Muscle layer of duodenum (tissue), 2 donors: ENCODE data around the gene SULF2.
"Not testable (repeated sequence)": the region's sequence is repeated elsewhere in the genome, so short reads cannot be mapped to it uniquely, and the experiment has no call there.

ENCODE experiments used
- H3K27ac ChIP-seq: one replicate; pipeline ENCODE4 v1.7.0; 2013; ENCODE audit warnings: mild to moderate bottlenecking, low read length
- H3K27me3 ChIP-seq: one replicate; pipeline ENCODE4 v1.7.0; 2013; ENCODE audit warnings: low read depth, mild to moderate bottlenecking, control low read depth, low read length
- H3K36me3 ChIP-seq, 2 donors: one replicate each; pipeline ENCODE4 v1.7.0; 2013; ENCODE audit warnings: low read length in 2 of 2, control low read depth in 1 of 2, mild to moderate bottlenecking in 1 of 2; ENCODE audit not compliant: insufficient read depth in 2 of 2, control insufficient read depth in 1 of 2
- H3K4me1 ChIP-seq, 2 donors: one replicate each; pipeline ENCODE4 v1.7.0; 2013; ENCODE audit warnings: low read length in 2 of 2, mild to moderate bottlenecking in 2 of 2, control low read depth in 1 of 2, moderate library complexity in 1 of 2; ENCODE audit not compliant: insufficient read depth in 2 of 2, control insufficient read depth in 1 of 2
- H3K4me3 ChIP-seq, 2 donors: one replicate each; pipeline ENCODE4 v1.7.0; 2013; ENCODE audit warnings: low read length in 2 of 2, low read depth in 1 of 2, mild to moderate bottlenecking in 1 of 2
- H3K9me3 ChIP-seq, 2 donors: one replicate each; pipeline ENCODE4 v1.7.0; 2013; ENCODE audit warnings: low read length in 2 of 2, control low read depth in 1 of 2, mild to moderate bottlenecking in 1 of 2; ENCODE audit not compliant: control insufficient read depth in 1 of 2
- donor health status: healthy.

SULF2 gene

DNA sequence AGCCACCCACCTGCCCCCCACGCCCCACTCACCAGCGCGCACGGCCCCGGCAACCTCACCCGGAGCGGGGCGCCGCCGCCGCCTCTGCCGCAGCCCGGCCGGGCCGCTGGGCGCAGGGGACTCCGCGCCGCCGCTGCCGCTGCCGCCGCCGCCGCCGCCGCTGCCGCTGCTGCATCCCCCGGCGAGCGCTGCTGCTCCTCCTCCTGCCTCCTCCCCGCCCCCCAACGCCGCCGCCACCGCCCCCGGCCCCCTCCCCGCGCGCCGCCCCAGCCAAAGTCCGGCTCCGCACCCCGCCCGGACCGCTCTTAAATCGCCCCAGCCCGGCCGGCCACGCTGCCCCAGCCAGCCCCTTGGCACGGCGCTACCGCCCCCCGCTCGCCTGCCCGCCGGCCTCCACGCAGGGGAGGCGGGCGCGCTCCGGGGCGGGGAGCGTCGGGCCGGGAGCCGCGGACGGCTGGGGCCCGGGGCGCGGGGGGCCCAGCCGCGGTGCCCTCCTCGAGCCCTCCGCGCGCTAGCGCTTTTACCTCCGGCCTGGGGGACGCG is at the start of gene SULF2:
SULF2 (minus strand) TSS at position 171 of the 543 bp plus-strand sequence. CDS start 28,118 bp downstream, outside the sequence.
- Histone ChIP-seq H3K9me3 (no peaks in the 10 kb centered on the region), H3K27ac (peak within 1 kb of the TSS; percentile 63), H3K4me1 (peaks cover 16 to 32% of the 10 kb centered on the region in 2 donors), H3K27me3 (no peaks in the 10 kb centered on the region), H3K36me3 (no peaks in the 10 kb centered on the region), H3K4me3 (peak within 1 kb of the TSS; percentile 76 to 77)

DNA sequence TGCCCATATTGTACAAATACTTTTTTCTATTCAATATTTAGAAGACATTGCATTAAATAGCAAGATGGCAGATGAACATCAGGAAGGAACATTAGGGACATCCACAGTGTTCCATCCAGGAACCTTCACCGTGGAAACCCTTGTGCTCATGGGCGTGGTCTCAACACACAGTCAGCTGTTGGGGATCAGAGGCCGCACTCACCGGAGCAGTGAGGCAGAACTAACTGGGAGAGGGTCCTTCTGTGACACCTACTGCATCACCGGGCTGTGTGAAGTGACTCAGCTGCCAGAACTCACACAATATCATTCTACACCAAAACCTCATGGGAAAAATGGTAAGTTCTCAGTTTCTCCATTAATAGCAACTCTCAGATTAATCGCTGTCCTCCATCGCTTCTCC is 46.4 kb upstream of the SULF2 start:
- not testable (repeated sequence) for H3K36me3 ChIP-seq, H3K4me3 ChIP-seq, H3K4me1 ChIP-seq, H3K27ac ChIP-seq, H3K9me3 ChIP-seq, H3K27me3 ChIP-seq

DNA sequence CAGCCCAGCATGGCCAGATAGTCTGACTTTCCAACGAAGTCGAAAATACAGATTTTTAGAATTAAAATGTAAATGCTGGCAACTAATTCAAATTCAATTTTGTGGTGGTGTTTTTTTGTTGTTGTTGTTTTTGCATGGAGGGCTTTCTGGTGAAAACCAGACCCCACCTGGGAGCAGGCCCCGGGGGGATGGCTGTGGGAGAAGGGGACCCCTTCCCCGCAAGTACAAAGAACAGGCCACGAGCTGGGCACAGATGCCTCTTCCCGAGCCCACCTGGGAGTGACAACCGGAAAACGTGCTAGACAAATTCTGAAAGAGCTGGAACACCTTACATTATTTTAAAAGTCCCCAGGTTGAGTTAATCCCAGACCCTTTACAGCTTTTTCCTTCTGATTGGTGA is 41.4 kb upstream of the SULF2 start:
- not testable (repeated sequence) for H3K9me3 ChIP-seq, H3K27me3 ChIP-seq, H3K4me3 ChIP-seq, H3K4me1 ChIP-seq, H3K36me3 ChIP-seq, H3K27ac ChIP-seq

- not testable (repeated sequence) for H3K4me3 ChIP-seq, H3K27me3 ChIP-seq, H3K36me3 ChIP-seq, H3K9me3 ChIP-seq, H3K27ac ChIP-seq, H3K4me1 ChIP-seq
These were observed 40.7 kb upstream of the SULF2 start for GRCh38 chr20:47826006-47826405.

GRCh38 chr20:47825011-47825762 is 39.9 kb upstream of the SULF2 start:
- H3K36me3 ChIP-seq: no peaks in the 10 kb centered on the region
- H3K27me3 ChIP-seq: no peaks in the 10 kb centered on the region
- no peaks in the 10 kb centered on the region for H3K4me1 ChIP-seq
- no peaks in the 10 kb centered on the region for H3K9me3 ChIP-seq
- no peak overlapping the region for H3K4me3 ChIP-seq
- H3K27ac ChIP-seq: no peak overlapping the region

DNA sequence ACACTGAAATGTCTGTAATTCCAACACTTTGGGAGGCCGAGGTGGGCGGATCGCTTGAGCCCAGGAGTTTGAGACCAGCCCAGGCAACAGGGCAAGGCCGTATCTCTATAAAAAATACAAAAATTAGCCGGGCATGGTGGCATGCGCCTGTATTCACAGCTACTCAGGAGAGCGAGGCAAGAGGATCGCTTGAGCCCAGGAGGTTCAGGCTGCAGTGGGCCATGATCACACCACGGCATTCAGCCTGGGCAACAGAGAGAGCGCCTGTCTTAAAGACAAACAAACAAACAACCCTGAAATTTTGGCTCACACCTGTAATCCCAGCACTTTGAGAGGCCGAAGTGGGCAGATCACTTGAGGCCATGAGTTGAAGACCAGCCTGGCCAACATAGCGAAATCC is 38.7 kb upstream of the SULF2 start:
- not testable (repeated sequence) for H3K4me3 ChIP-seq, H3K27me3 ChIP-seq, H3K36me3 ChIP-seq, H3K4me1 ChIP-seq, H3K9me3 ChIP-seq, H3K27ac ChIP-seq

DNA sequence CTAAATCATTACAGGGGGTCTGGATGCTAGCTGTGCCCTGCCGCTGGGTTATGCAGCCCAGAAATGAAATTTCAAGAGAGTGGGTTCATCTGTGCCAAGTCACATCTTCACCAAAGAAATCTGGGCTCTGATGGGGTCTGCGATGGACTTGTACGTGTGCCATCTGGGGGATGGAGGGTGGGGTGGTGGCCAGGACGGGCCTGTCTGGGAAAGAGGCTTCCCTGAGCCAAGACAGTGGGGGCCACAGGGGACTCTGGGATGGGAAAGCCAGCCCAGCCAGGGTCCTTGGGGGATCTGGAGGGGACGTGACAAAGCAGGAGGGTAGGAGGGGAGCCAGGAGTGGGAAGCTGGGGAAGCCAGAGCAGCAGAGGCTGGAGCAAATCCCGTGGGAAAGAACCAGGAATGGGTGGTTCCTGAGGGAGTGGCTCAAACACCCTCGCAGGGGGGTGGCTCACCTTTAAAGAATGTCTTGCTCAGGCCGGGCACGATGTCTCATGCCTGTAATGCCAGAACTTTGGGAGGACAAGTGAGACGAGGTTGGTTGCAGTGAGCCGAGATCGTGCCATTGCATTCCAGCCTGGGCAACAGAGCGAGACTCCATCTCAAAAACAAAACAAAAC is 36.3 kb upstream of the SULF2 start:
- Histone ChIP-seq H3K36me3 (no peaks in the 10 kb centered on the region), H3K9me3 (no peaks in the 10 kb centered on the region), H3K4me3 (no peak overlapping the region), H3K27ac (no peak overlapping the region), H3K4me1 (no peaks in the 10 kb centered on the region), H3K27me3 (no peaks in the 10 kb centered on the region)

GRCh38 chr20:47818996-47819609 is 33.8 kb upstream of the SULF2 start:
- Histone ChIP-seq H3K9me3 (peaks cover 0 to 10% of the 10 kb centered on the region in 2 donors), H3K4me3 (no peak overlapping the region), H3K36me3 (no peaks in the 10 kb centered on the region), H3K27ac (no peak overlapping the region), H3K27me3 (no peaks in the 10 kb centered on the region), H3K4me1 (no peaks in the 10 kb centered on the region)

GRCh38 chr20:47818466-47818865 is 33.2 kb upstream of the SULF2 start:
- Histone ChIP-seq H3K4me3 (no peak overlapping the region), H3K4me1 (no peaks in the 10 kb centered on the region), H3K36me3 (no peaks in the 10 kb centered on the region), H3K27ac (no peak overlapping the region), H3K27me3 (no peaks in the 10 kb centered on the region), H3K9me3 (peaks cover 0 to 15% of the 10 kb centered on the region in 2 donors)

DNA sequence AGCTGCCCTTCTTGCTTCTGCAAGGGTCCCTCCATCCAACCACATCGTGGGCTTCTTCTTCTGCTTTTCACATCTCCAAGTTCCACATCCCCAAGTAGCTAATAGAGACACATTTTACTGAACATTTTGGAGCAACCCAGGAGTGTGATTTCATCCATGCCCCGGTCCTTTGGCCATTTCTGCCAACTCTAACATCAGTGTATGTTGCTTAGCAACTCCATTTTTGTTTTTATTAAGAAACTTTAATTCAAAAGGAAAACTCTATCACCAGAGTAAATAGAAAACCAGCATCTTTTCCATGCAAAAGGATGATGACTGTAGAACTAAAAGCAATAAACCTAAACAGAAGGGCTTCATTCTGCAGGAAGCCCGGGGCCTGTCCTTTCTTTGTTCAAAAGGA is 32.7 kb upstream of the SULF2 start:
- H3K27me3 ChIP-seq: no peaks in the 10 kb centered on the region
- H3K27ac ChIP-seq: no peak overlapping the region
- H3K36me3 ChIP-seq: no peaks in the 10 kb centered on the region

GRCh38 chr20:47817573-47817972 is 32.3 kb upstream of the SULF2 start:
- Histone ChIP-seq H3K27me3 (no peaks in the 10 kb centered on the region), H3K27ac (no peak overlapping the region), H3K9me3 (peaks cover 0 to 19% of the 10 kb centered on the region in 2 donors), H3K36me3 (no peaks in the 10 kb centered on the region), H3K4me1 (no peaks in the 10 kb centered on the region), H3K4me3 (no peak overlapping the region)

More for the DNA sequence above, 32.7 kb upstream of the SULF2 start:
- H3K9me3 ChIP-seq: peaks cover 0 to 19% of the 10 kb centered on the region in 2 donors
- H3K4me3 ChIP-seq: no peak overlapping the region
- no peaks in the 10 kb centered on the region for H3K4me1 ChIP-seq
